ENCODE results near the gene NT5DC3. TPM values are rescaled to one million over a fixed set of nuclear protein-coding genes. Genes with fewer than 3 reads are reported as not detected.
"Not testable (repeated sequence)": the region's sequence is repeated elsewhere in the genome, so short reads cannot be mapped to it uniquely, and the experiment has no call there.

NT5DC3 gene
- polyA plus RNA-seq, 3 donors, result 2.7 to 4.3 (median 3.9) TPM

- DNase-seq (ENCODE audit: low read depth in 3 of 3, low spot score in 2 of 3), result no peak
These were observed 15.0 kb upstream of the NT5DC3 start for GRCh38 chr12:103855896-103856657.

- DNase-seq (ENCODE audit: low read depth in 3 of 3, low spot score in 2 of 3), result no peak
These were observed 14.1 kb upstream of the NT5DC3 start for GRCh38 chr12:103855036-103855712.

- no peak for DNase-seq (ENCODE audit: low read depth in 3 of 3, low spot score in 2 of 3)
These were observed 13.4 kb upstream of the NT5DC3 start for GRCh38 chr12:103854372-103854973.

- no peak for DNase-seq (ENCODE audit: low read depth in 3 of 3, low spot score in 2 of 3)
These were observed 11.5 kb upstream of the NT5DC3 start for GRCh38 chr12:103852498-103852997.

GRCh38 chr12:103851127-103851526 lies 10.1 kb upstream of the NT5DC3 start:
- no peak for DNase-seq (ENCODE audit: low read depth in 3 of 3, low spot score in 2 of 3)

- no peak for DNase-seq (ENCODE audit: low read depth in 3 of 3, low spot score in 2 of 3)
These were observed 9.4 kb upstream of the NT5DC3 start for GRCh38 chr12:103850429-103850828.

GRCh38 chr12:103848917-103849491 lies 8.0 kb upstream of the NT5DC3 start:
- no peak for DNase-seq (ENCODE audit: low read depth in 3 of 3, low spot score in 2 of 3)

GRCh38 chr12:103848143-103848542 lies 7.1 kb upstream of the NT5DC3 start:
- DNase-seq (ENCODE audit: low read depth in 3 of 3, low spot score in 2 of 3), result no peak

GRCh38 chr12:103846415-103846814 lies 5.4 kb upstream of the NT5DC3 start:
- no peak for DNase-seq (ENCODE audit: low read depth in 3 of 3, low spot score in 2 of 3)

GRCh38 chr12:103844305-103844704 lies 3.3 kb upstream of the NT5DC3 start:
- no peak for DNase-seq (ENCODE audit: low read depth in 3 of 3, low spot score in 2 of 3)

GRCh38 chr12:103841690-103842584 lies 903 bp upstream of the NT5DC3 start:
- DNase-seq (ENCODE audit: low read depth in 3 of 3, low spot score in 2 of 3), result peak in 1 of 3 donors; percentile 37

- no peak for DNase-seq (ENCODE audit: low read depth in 3 of 3, low spot score in 2 of 3)
These were observed 565 bp downstream of the NT5DC3 start for GRCh38 chr12:103840462-103840875.

- no peak for DNase-seq (ENCODE audit: low read depth in 3 of 3, low spot score in 2 of 3)
These were observed 1.2 kb downstream of the NT5DC3 start for GRCh38 chr12:103839609-103840461.

- no peak for DNase-seq (ENCODE audit: low read depth in 3 of 3, low spot score in 2 of 3)
These were observed 1.9 kb downstream of the NT5DC3 start for GRCh38 chr12:103839103-103839502.

- DNase-seq (ENCODE audit: low read depth in 3 of 3, low spot score in 2 of 3), result no peak
These were observed 2.6 kb downstream of the NT5DC3 start for GRCh38 chr12:103838254-103838914.

GRCh38 chr12:103836345-103836744 lies 4.7 kb downstream of the NT5DC3 start:
- no peak for DNase-seq (ENCODE audit: low read depth in 3 of 3, low spot score in 2 of 3)

GRCh38 chr12:103835747-103836335 lies 5.2 kb downstream of the NT5DC3 start:
- DNase-seq (ENCODE audit: low read depth in 3 of 3, low spot score in 2 of 3), result not testable (repeated sequence)

GRCh38 chr12:103834942-103835341 lies 6.1 kb downstream of the NT5DC3 start:
- DNase-seq (ENCODE audit: low read depth in 3 of 3, low spot score in 2 of 3), result no peak

Measured in right renal cortex interstitium (tissue), 3 donors.